Motor neuron (in vitro differentiated cells): ENCODE measurements around the gene LARP1. TPM values are rescaled to one million over a fixed set of nuclear protein-coding genes. Genes with fewer than 3 reads are reported as not detected.
"Not testable (repeated sequence)": the region's sequence is repeated elsewhere in the genome, so short reads cannot be mapped to it uniquely, and the experiment has no call there.

Experiments
- ATAC-seq, 8 experiments: fragments of 200-7000 bp; cut with Tn5 transposase; replicated peaks in 6 of 8; 2 replicates each; pipeline ENCODE4 v1.8.0; 2021; ENCODE audit warnings: mild to moderate bottlenecking in 8 of 8, moderate library complexity in 8 of 8
- H3K27ac ChIP-seq, 2 donors: fragments of 250-450 bp; sonication (Bioruptor Pico); 2 replicates each; pipeline ENCODE4 v1.9.0; 2021; ENCODE audit warnings: antibody characterized with exemption in 2 of 2, mild to moderate bottlenecking in 2 of 2, moderate library complexity in 1 of 2
- H3K4me1 ChIP-seq, 2 donors: fragments of 250-450 bp; sonication (Bioruptor Pico); replicated peaks in 1 of 2; 2 replicates each; pipeline ENCODE4 v1.6.1; 2021; ENCODE audit warnings: antibody characterized with exemption in 2 of 2, mild to moderate bottlenecking in 2 of 2, moderate library complexity in 1 of 2
- H3K4me3 ChIP-seq, 5 donors: fragments of 250-450 bp; sonication (Bioruptor Pico); 2 replicates each; pipeline ENCODE4 v1.9.0; 2021; ENCODE audit warnings: antibody characterized with exemption in 5 of 5, mild to moderate bottlenecking in 5 of 5, moderate library complexity in 4 of 5
- WGBS, 10 experiments: fragments of 450-650 bp; shearing (Covaris generic); methylation state at CpG; one replicate each; pipeline ENCODE4 v1.0.0; 2022; 5-methylcytosine and 5-hydroxymethylcytosine counted together
- in situ Hi-C, 9 experiments: fragments of 400-800 bp; cut with MboI; loops; one replicate each; pipeline ENCODE4 v1.15.0; 2021; ENCODE audit warnings: low sequenced_read_pairs in 9 of 9, low pct_unique_long_range_greater_than_20kb in 2 of 9; ENCODE audit not compliant: unreplicated experiment in 9 of 9
- total RNA-seq, 8 experiments: library from RNA; unstranded; fragments of 300-600 nt; gene quantifications; 2 replicates each; pipeline versions ENCODE4 v1.2.3 to v1.2.4, GENCODE V29; 2022

LARP1 gene
- total RNA-seq, 8 experiments from 2014 or later = 59.1 to 209 (median 82.6) TPM

GRCh38 chr5:154740957-154741356, 14.2 kb upstream of the LARP1 start:
- no peak overlapping the region for H3K27ac ChIP-seq
- in situ Hi-C loops = no loop called here
- peak in 3 of 8 experiments; percentile 62 to 97 (median 96) for ATAC-seq
- no peaks in the 10 kb centered on the region for H3K4me1 ChIP-seq
- H3K4me3 ChIP-seq = no peak overlapping the region
- 20 to 83% (median 45%) methylated on average over 1 to 4 of the region's 5 CpGs; no CpG with 5 or more reads in 6 of the 10 experiments for WGBS, 10 experiments

DNA sequence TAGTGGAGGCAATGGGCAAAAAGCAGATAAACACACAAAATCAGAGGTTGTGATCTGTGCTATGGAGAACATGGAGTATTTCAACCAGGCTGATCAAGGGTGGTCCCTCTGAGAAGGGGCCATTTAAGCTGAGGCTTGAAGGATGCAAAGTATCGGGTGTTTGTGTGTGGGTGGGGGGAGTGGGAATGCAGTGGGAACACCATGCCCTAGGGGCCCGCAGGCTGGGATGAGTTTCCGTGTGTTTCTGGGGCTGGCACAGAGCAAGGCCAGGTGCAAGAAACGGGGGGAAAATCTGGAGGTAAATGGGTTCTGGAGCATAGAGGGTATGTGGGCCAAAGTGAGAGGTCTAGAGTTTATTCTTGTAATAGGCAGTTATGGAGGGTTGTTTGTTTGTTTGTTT, 13.8 kb upstream of the LARP1 start:
- in situ Hi-C loops = no loop called here
- Histone ChIP-seq H3K4me3 (no peak overlapping the region), H3K27ac (no peak overlapping the region), H3K4me1 (no peaks in the 10 kb centered on the region)
- ATAC-seq = no peak
- 46 to 100% (median 96%) methylated on average over 1 to 4 of the region's 4 CpGs; no CpG with 5 or more reads in 6 of the 10 experiments for WGBS, 10 experiments

DNA sequence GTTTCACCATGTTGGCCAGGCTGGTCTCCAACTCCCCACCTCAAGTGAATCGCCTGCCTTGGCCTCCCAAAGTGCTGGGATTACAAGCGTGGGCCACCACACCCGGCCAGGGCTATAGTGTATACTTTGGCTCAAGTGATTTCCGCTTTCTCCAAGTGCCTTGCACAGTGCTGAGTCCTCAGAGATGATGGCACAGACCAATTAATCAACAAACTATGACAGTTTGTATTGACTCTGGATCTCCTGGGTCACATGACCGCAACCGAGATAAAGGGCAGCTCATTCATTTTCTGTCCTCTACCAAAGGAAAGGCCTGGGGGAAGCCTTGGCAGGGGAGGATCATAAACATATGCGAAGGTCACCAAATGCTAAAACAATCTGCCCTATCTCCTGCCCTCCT, 11.4 kb upstream of the LARP1 start:
- in situ Hi-C loops = no loop called here
- ATAC-seq = no peak
- WGBS, 10 experiments = 82 to 100% (median 94%) methylated on average over 1 to 6 of the region's 7 CpGs; no CpG with 5 or more reads in 3 of the 10 experiments
- Histone ChIP-seq H3K4me1 (no peaks in the 10 kb centered on the region), H3K4me3 (no peak overlapping the region), H3K27ac (no peak overlapping the region)

DNA sequence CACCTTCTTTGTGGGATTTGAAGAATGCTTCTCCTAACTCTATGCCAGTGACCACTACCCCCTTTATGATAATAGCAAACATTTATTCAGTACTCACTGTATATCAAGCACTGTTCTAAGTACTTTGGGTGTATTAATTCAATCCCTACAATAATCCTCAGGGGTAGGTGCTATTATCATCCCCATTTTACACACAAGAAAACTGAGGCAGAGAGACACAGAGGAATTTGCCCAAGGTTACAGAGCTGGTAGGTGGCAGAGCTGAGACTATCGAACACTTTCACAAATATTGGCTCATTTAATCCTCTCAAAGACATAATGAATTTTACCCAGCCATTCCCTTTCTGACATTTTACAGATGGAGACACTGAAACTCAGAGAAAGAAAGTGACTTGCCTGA, 9.8 kb upstream of the LARP1 start:
- H3K4me3 ChIP-seq = no peak overlapping the region
- no peaks in the 10 kb centered on the region for H3K4me1 ChIP-seq
- WGBS, 10 experiments = 80 to 100% (median 100%) methylated on average over 1 of the region's 1 CpG; no CpG with 5 or more reads in 5 of the 10 experiments
- no peak overlapping the region for H3K27ac ChIP-seq
- in situ Hi-C loops = no loop called here
- no peak for ATAC-seq

- H3K27ac ChIP-seq = no peak overlapping the region
- ATAC-seq = no peak
- 57 to 100% (median 84%) methylated on average over 1 of the region's 1 CpG; no CpG with 5 or more reads in 6 of the 10 experiments for WGBS, 10 experiments
- peaks cover 11 to 12% of the 10 kb centered on the region in 2 donors for H3K4me1 ChIP-seq
- H3K4me3 ChIP-seq = no peak overlapping the region
- in situ Hi-C loops = no loop called here
These were observed 5.7 kb upstream of the LARP1 start for GRCh38 chr5:154749491-154749890.

GRCh38 chr5:154750641-154751040, 4.5 kb upstream of the LARP1 start:
- in situ Hi-C loops, H3K4me3 ChIP-seq, ATAC-seq, H3K27ac ChIP-seq: not testable (repeated sequence)
- H3K4me1 ChIP-seq = peaks cover 12 to 13% of the 10 kb centered on the region in 2 donors
- 86 to 100% (median 94%) methylated on average over 1 to 2 of the region's 2 CpGs; no CpG with 5 or more reads in 5 of the 10 experiments for WGBS, 10 experiments

GRCh38 chr5:154751854-154752253, 3.3 kb upstream of the LARP1 start:
- H3K27ac ChIP-seq = no peak overlapping the region
- no peak for ATAC-seq
- peaks cover 12 to 13% of the 10 kb centered on the region in 2 donors for H3K4me1 ChIP-seq
- H3K4me3 ChIP-seq = no peak overlapping the region
- in situ Hi-C loops = no loop called here

GRCh38 chr5:154753792-154754191, 1.4 kb upstream of the LARP1 start:
- WGBS, 10 experiments = 0 to 81% (median 50%) methylated on average over 1 to 4 of the region's 5 CpGs; no CpG with 5 or more reads in 1 of the 10 experiments
- ATAC-seq = peak in 1 of 8 experiments; percentile 1
- in situ Hi-C loops = no loop called here

DNA sequence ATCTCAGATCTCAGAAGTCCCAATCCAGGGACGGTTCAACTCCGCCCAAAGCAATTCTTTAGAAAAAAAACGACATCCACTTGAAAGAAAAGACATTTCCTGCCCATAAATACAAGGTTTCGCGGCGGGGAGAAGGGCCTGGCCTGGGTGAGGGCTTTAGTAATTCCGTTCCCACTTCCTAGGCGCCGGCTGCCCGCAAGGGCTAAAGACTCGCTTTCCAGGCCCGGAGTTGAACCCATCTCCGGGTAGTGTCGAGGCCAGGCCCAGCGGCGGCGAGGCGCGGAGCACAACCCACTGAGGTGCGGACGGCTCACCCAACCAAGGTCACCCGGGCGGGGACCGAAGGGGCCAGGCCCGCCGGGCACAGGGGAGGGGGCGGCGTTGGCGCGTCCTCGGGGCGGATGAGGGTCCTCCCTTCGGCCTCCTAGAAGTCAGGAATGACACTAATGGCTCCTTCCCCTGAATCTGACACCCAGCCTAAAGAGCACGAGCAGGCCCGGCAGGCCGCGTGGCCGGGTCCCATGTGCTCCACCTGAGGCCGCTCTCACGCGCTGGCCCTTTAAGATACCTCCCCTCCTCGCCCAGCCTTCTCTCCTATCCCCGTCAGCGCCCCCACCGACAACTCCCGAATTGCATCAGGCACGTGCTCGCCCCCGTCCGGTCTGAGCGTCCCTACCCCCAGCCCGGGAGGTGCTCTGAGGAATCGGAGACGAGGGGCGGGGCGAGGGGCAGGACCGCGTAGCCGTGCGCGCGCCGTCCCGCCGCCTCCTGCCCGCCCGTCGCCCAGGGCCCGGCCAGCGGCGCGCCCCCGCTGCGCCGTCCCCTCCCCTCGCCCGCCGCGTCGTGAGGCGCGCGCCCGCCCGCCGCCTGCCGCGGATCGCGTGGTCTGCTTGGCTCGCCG, 467 bp upstream of the LARP1 start:
- H3K4me3 ChIP-seq = peak overlapping the region; percentile 64 to 90 (median 72)
- peaks cover 18 to 29% of the 10 kb centered on the region in 2 donors for H3K4me1 ChIP-seq
- ATAC-seq = peak; percentile 78 to 92 (median 90)
- in situ Hi-C loops = no loop called here
- peak overlapping the region; percentile 94 to 96 for H3K27ac ChIP-seq
- 0 to 44% (median 10%) methylated on average over 2 to 7 of the region's 92 CpGs; no CpG with 5 or more reads in 6 of the 10 experiments for WGBS, 10 experiments

More at GRCh38 chr5:154753792-154754191, 1.4 kb upstream of the LARP1 start:
- Histone ChIP-seq H3K27ac (peak overlapping the region in 1 of 2 donors; percentile 92), H3K4me3 (peak overlapping the region in 3 of 5 donors; percentile 39 to 90 (median 43)), H3K4me1 (peaks cover 18 to 20% of the 10 kb centered on the region in 2 donors)

DNA sequence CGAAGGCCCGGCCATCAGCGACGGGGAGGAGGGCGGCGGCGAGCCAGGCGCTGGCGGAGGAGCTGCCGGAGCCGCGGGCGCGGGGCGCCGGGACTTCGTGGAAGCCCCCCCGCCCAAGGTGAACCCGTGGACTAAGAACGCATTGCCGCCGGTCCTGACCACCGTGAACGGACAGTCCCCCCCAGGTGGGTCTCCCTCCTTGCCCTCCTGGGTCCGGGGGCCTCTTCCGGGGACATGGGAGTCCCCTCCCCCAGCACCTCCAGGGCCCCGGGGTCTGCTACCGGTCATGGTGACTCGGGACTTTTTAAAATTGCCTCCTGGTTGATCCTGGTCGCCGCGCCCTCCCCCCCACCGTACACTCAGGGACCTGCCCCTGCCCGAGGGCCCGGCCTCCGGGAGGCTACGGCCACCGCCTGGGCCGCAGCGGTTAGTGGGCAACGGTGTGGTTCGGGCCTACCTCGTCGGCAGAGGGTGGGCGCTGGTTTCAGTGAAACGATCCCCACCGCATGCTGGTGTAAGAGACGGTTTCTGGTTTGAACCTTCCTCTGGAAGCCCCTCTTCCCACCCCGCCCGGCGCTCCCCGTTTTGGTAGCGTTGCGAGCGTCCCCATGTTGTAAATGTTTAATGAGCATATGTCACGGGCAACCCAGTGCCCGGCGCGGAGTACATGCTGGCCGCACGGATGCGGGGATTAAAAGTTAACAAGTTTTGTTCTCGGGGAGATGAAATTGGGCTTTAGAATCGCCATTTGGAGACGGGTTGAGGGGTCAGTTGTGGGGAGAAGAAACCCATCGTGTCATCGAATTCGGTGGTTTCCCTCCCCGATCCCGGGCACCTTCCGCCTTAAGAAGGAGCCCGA, 1.1 kb downstream of the LARP1 start:
- WGBS, 10 experiments = 0 to 1% (median 0%) methylated on average over 2 to 16 of the region's 72 CpGs; no CpG with 5 or more reads in 5 of the 10 experiments
- Histone ChIP-seq H3K27ac (peak overlapping the region; percentile 94 to 96), H3K4me3 (peak overlapping the region; percentile 64 to 90 (median 72)), H3K4me1 (peaks cover 21 to 43% of the 10 kb centered on the region in 2 donors)
- in situ Hi-C loops = no loop called here
- ATAC-seq = peak in 3 of 8 experiments; percentile 1 to 6 (median 3)

- Histone ChIP-seq H3K4me3 (peak overlapping the region; percentile 64 to 90 (median 72)), H3K4me1 (peaks cover 21 to 44% of the 10 kb centered on the region in 2 donors), H3K27ac (peak overlapping the region; percentile 94 to 96)
- ATAC-seq = peak; percentile 0 to 34 (median 18)
- WGBS, 10 experiments = 0% methylated on average over 1 to 10 of the region's 73 CpGs; no CpG with 5 or more reads in 4 of the 10 experiments
- in situ Hi-C loops = no loop called here
These were observed 2.0 kb downstream of the LARP1 start for GRCh38 chr5:154756868-154757813.
